GM18526 (cell line): ENCODE results near the gene TIMP3.

Source experiments
- POLR2A ChIP-seq: IDR thresholded peaks from 3 replicates; pipeline ENCODE4 v1.6.1; 2011; ENCODE audit not compliant: insufficient read length; ENCODE audit errors: extremely low read depth

TIMP3 gene

GRCh38 chr22:32850157-32850556 lies 48.7 kb downstream of the TIMP3 start:
- no peak for TF ChIP-seq POLR2A

DNA sequence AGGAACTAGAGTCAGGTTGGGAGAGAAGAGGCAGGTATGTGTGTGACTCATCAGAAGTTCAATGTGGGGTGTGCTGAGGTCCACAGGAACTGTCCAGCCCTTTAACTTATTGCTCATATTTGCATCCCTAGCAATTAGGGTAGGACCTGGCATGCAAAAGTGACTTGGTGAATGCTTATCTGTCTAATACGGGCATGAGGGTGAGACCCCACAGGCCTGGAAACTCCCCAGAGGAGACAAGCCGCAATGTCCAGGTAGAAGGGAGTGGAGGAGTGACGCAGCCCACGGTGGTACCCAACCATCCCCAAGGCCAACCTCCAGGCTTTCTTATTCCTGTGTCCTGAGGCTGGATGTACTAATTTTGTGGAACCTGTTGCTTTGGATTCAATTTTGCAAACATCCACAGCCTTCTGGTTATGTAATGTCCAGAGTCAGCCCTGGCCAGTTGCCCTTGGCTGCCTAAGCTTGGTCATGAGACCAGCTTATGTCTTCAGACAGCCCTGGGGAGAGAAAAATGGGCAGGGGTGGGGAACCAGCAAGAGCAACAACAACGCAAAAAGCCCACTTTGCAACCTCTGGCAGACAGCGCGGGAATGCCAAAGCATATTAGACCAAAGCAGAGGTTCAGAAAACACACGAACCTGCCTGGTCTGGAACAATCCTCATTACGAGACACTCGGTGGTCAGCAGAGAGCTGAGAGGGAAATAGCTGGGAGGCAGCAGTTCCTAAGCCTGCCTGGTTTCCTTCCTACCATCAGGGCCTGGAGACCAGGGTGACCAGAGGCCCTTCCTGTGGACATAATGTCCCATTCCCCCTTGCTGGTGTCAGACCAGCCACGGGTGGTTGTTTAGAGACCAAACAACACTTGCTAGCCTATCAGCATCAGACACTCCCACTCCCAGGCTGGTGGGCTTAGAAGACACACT lies 49.3 kb downstream of the TIMP3 start:
- no peak for TF ChIP-seq POLR2A

- TF ChIP-seq POLR2A = no peak
Measured at GRCh38 chr22:32852395-32853251, 51.1 kb downstream of the TIMP3 start.

DNA sequence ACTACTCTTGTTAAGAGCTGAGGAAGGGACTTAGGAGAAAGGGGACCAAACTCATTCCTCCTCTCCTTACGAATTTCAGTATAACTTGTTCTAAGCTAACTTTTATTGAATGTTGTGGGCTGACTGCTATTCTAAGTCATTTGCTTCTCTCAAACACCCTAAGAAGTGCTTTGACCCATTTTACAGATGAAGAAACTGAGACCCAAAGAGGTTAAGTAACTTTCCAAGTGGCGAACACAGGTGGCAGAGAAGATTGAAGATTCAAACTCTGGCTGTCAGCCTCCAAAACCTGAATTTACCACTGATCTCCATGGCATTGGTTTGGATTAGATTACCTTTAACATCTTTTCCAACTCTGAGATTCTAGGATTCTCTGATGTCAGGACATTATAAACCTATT lies 52.2 kb downstream of the TIMP3 start:
- TF ChIP-seq POLR2A = no peak

- TF ChIP-seq POLR2A = no peak
Measured at GRCh38 chr22:32854351-32854804, 52.9 kb downstream of the TIMP3 start.

GRCh38 chr22:32855045-32855756 lies 53.7 kb downstream of the TIMP3 start:
- TF ChIP-seq POLR2A = no peak

GRCh38 chr22:32858121-32858703 lies 56.7 kb downstream of the TIMP3 start:
- no peak for TF ChIP-seq POLR2A

DNA sequence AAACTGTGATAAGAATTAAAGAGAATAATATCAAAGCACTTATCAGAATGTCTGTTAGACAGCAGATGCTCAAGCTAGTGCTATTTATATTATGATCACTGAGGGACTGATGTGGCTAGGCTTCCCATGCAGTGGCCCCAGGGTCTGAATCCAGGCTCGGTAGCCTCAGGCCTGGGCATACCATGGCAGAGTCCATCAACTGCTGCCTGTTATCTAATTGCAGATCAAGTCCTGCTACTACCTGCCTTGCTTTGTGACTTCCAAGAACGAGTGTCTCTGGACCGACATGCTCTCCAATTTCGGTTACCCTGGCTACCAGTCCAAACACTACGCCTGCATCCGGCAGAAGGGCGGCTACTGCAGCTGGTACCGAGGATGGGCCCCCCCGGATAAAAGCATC lies 57.5 kb downstream of the TIMP3 start:
- no peak for TF ChIP-seq POLR2A

- no peak for TF ChIP-seq POLR2A
Measured at GRCh38 chr22:32859743-32860142, 58.2 kb downstream of the TIMP3 start.

DNA sequence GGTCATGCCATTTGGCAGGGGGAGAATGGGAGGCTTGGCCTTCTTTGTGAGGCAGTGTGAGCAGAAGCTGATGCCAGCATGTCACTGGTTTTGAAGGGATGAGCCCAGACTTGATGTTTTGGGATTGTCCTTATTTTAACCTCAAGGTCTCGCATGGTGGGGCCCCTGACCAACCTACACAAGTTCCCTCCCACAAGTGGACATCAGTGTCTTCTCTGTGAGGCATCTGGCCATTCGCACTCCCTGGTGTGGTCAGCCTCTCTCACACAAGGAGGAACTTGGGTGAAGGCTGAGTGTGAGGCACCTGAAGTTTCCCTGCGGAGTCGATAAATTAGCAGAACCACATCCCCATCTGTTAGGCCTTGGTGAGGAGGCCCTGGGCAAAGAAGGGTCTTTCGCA lies 59.8 kb downstream of the TIMP3 start:
- no peak for TF ChIP-seq POLR2A

DNA sequence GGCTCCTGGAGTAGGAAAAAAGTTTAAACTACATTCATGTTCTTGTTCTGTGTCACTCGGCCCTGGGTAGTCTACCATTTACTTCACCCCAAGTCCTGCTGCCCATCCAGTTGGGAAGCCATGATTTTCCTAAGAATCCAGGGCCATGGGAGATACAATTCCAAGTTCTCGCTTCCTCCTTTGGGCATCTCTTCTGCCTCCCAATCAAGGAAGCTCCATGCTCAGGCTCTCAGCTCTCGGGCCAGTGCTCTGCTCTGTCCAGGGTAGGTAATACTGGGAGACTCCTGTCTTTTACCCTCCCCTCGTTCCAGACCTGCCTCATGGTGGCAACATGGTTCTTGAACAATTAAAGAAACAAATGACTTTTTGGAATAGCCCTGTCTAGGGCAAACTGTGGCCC lies 60.6 kb downstream of the TIMP3 start:
- TF ChIP-seq POLR2A = no peak

DNA sequence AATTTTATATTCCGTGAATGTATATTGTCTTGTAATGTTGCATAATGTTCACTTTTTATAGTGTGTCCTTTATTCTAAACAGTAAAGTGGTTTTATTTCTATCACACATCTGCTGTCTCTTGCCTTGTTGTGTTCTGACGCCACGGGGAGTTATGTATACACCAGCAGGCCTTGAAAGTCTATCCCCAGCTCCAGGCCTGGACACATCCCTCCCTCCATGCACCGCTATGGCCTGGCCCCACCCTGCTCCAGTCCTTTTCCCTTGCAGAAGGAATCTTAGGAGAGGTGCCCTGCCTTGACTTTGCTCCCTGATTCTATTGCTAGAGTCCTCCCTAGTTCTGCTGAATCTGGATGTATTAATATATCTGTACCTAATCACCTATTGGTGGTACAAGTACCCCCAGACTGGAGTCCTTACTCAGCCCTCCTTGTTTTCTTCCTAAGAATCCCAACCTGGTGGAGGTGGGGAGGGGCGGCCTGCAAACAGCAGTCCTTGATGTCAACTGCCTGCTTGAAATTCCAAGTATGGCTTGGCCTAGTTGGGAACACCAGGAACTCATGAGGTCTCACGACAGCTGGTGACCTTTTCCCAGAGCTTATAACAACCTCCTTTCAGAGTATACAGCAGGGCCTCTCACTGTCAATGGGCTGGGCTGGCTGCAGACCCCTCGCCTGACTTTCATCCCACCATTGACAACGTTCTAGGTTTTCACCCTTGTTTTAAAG lies 61.6 kb downstream of the TIMP3 start:
- TF ChIP-seq POLR2A = no peak

DNA sequence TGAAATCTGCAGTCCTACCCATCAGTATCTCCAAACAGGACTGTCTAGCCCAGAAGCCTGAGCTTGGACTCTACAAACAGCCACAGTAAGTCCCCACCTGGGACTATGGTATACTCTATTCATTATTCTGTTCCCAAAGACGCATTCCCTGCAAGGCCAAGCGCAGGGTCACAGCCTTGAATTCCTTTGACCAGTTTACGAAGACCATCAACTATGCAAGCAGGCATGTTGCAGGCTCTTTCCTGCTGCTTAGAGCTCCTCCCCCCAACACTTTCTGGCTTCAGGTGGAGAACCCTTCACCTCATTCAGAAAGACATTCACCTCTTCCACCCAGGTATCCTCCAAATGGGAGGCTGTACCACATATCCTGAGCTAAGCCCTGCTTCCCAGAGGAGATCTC lies 62.5 kb downstream of the TIMP3 start:
- TF ChIP-seq POLR2A = no peak

DNA sequence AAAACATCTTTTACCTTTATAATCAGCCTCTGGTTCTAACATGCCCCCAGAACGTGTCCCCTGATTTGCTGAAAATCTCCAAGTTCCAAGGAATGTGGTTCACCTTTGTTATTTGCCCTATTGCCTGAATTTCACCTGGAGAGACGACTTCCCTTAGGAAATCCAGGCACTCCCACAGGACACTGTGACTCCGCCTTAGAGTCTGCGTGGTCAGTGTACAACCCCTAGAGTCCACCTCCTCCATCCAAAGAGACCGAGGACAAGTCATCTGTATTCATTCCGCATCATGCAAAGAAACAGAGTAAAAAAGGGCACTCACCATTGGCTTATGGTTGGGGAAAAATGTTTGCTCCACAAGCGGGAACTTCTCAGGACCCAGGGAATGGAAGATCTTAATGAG lies 63.1 kb downstream of the TIMP3 start:
- TF ChIP-seq POLR2A = no peak
